HG03097 (cell line): ENCODE data around the gene TBL1X.
"Not testable (repeated sequence)": the region's sequence is repeated elsewhere in the genome, so short reads cannot be mapped to it uniquely, and the experiment has no call there.

Experiments
- ATAC-seq: cut with Tn5 transposase; IDR thresholded peaks from one replicate; pipeline ENCODE4 v1.9.1; 2021; ENCODE audit not compliant: unreplicated experiment, low FRiP score

TBL1X gene

DNA sequence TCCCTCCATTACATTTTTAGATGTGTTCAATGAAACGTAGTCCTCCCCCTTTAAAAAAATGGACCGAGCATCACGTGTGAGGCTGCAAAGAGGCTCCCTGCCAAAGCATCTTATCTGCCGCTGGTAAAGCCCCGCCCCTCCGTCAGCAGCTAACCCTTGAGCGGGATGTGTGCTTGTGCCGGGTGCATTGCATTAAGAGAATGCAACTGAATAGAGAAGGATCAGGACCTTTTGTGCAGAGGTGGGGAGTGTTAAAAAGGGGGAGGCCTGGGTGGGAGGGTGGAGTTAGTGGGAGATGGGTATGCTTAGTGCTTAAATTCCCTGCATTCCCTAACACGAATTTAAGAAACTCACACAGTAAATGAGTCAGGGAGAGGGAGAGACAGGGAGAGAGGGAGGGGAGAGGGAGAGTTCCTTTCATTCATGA, 66.0 kb downstream of the TBL1X start:
- ATAC-seq: no peak

DNA sequence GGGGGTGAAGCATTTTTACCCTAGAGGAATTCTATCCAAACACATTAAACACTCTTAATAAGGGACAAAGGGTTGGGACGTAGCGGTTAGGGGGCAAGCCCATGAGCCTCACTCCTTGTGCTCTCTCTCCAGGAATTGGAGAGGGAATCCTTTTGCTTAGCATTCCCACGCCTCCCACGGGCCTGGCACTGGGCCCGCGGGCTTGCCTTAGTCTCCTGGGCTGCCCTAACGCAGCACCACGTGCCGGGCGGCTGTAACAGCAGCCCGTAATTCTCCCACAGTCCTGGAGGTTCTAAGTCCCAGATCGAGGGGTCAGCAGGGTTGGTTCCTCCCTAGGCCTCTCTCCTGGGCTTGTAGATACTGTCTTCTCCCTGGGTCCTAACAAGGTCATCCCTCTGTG, 67.5 kb downstream of the TBL1X start:
- no peak for ATAC-seq

DNA sequence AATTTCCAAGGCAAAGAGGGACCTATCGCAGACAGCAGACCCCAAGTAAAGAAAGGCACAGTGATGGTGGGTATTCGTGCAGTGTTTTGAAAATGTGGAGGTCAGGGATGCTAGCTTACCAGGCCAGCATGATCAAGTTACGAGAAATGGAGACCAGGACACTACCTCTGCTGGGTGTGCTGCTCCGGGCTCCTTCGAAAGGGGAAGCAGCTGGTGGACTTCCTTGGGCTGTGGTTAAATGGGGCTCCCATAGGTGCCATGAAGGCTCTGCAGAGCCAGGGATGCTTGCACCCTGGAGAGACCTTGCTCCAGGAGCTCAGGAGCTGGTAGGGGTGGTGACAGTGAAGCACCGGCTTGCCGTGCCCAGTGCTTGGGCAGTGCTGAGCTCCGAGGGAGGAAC, 68.8 kb downstream of the TBL1X start:
- ATAC-seq: no peak

DNA sequence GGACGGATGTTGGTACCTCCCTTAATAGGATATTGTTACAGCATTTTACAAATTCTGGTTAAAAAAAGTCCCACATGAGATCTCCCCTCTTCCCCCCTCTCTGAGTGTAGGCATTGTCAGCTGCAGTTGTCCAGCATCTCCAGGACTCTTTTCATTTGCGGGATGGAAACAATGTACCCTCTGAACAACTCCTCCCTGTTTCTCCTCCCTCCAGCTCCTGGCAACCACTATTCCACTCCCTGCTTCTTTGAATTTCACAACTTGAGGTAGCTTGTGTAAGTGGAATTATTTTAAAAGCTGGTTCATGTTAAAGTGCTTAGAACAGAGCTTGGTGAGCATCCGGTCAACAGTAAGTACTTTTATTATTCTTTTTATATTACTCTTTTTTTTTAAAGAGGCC, 69.8 kb downstream of the TBL1X start:
- no peak for ATAC-seq

DNA sequence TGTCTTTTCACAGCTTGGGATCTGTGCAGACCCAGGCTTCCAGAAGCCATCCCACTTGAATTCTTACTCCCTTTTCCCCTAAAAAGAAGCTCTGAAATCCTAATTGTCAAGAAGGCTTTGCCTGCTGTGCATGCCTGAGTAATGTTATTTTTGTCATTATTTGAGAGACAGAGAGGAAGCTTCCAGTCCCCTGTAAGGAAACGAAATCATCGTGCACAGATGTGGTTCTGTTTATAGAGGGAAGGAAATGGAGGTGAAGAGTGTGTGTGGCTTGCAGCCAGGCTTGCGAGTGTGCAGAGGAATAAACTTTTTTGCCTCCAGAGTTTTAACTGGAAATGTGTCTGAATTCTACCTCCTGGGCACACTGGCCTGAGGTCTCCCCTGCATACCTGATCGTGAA, 70.2 kb downstream of the TBL1X start:
- ATAC-seq: no peak

DNA sequence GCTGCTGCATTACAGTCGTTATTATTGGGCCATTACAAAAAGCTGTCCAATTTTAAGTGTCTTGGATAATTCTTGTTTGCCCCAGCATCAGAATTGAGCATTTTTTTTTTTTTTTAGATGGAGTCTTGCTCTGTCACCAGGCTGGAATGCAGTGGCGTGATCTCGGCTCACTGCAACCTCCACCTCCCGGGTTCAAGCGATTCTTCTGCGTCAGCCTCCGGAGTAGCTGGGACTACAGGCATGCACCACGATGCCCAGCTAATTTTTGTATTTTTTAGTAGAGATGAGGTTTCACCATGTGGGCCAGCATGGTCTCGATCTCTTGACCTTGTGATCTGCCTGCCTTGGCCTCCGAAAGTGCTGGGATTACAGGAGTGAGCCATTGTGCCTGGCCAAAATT, 71.3 kb downstream of the TBL1X start:
- not testable (repeated sequence) for ATAC-seq

DNA sequence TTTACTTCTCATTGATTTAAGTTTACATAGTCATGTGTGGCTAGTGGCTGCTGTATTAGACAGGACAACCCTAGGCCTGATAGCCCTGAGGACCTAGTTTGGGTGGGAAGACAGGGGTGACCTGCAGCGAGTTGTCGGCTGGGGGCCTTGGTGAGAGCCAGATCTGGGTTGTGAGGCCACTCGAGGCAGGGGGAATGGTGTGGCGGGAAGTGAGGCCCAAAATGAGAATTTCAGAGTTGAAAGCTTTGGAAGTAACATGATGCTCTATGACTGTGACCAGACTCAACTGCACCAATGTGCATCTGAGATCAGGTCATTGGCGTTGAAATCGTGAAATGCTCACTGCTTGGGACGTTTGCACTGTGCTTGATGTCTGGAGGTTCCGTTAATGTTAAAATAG, 72.9 kb downstream of the TBL1X start:
- no peak for ATAC-seq

DNA sequence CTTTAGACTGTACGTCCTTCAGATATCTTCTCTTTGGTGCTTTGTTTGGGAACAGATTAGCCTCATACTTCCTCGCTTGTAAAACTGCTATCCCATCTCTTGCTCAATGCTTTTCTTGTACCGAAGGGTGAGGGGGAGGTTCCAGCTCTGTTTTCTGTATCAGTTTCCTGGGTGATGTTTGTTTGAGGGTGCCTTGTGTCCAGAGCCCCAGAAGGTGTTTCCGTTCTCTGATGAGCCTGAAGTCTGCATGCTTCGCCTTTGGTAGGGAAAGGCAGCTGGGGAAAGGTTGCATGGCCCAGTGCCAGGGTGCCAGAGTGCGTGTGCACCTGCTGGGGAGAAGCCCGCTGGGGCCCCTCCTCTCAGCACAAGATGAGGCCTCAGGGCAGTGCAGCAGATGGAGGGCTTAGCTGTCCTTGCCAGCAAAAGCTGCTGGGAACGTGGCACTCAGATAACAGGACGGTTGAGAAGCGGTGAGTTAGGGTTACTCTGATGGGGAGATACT, 73.7 kb downstream of the TBL1X start:
- no peak for ATAC-seq

DNA sequence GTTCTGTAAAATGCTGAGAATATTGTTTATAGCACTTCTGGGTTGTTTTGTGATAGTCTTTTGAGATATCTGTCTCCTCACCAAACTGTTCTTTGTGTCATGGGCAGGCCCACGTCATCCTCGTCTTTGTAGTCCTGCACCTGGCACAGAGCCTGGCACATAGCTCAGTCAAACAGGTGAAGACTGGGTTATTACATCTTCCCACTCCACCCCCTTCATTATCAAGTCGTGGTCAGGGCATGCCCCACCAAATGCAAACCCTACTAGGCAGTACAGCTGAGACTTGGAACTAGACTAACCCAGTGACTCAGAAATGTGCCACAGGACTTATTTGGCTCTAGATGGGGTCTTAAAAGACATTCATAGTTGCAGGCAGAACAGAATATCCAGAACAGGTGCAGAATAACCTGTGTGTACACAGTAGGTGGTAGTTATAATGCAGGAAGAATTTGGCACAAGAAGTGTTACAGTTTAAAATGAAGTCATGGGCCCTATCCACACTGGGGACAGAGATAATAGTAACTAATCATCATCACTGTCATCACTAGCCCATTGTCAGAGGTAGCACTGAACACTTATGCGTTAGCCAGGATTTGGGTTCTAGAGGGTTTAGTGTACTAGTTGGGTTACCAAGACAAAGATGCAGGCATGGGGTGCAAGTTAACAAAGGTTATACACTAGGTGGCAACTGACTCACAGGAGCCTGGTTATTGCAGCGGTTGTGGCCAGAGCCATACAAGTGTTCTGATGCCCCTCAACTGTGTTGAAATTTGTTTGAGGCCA, 74.9 kb downstream of the TBL1X start:
- ATAC-seq: no peak

DNA sequence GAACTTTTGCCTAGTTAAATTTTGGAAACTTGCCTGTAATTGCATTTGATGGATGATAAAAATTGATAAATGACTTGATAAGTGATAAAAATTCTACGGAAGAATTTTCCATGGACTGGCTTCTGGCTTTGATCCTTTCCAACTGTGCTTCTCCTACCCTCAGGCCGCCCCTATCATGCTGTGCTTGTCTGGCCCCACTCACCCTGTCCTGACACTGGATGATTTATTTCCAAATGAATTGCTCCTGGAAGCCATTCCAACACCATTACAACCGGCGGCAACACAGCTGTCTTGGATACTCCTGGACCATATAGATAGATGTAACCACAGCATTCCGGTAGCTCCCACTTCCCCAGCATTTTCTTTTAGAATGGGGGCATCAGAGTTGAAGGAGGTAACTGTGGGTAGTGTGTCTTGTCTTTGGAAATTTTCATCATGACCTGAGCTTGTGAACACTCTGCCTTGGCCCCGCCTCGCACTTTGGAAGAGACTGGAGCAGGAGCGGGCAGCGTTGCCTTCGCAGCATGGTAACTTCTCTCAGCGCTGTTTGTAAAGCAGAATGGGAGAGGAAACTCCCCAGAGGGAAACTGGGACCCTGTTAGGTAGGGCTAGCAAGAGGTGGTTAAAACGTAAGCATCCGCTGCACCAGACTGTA, 77.4 kb downstream of the TBL1X start:
- ATAC-seq: no peak

DNA sequence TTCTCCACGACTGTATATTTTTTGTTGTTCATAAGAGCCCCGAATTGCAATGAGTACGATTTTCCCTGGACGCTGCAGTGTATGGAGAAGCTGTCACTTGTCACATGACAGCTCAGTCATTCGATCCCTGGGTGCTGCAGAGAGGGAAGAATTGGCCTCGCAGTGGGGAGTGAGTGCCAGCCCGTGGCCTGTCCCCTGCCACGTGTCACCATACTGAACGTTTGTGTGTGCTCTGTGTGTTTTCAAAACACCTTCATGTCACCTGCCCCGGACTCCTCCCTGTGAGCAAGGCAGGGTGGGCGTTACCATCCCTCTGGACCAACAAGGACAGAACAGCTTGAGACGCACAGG, 77.9 kb downstream of the TBL1X start:
- no peak for ATAC-seq

DNA sequence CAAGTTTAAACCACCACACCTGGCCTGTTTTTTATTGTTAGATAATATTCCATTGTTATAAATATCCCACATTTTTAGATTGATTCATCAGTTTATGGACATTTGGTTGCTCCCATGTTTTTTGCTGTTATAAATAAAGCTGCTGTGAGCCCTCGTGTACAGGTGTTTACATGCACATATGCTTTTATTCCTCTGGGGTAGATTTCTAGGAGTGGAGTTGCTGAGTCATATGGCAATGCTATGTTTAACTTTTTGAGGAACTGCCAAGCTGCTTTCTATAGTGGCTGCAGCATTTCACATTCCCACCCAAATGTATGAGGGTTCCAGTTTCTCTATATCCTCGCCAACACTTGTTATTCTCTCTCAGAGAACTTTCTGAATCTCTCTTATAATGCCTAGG, 90.5 kb downstream of the TBL1X start:
- no peak for ATAC-seq

DNA sequence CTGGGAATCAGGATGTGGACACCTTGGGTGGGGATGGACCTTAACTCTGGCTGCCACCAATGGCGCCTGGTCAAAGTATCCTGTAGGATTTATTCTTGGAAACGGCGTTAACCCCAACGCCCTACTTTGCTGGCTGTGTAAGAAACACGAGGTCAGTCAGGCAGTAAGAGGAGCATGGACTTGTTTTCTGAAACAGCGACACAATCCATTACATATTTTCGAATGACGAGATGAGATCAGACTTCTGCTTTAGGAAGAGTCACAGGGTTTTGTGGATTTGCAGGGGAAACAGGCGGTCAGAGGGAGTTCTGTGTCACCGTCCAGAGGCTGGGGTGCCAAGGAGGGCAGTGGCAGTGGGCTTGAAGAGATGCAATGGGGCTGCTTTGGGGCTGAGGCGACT, 92.2 kb downstream of the TBL1X start:
- ATAC-seq: no peak

DNA sequence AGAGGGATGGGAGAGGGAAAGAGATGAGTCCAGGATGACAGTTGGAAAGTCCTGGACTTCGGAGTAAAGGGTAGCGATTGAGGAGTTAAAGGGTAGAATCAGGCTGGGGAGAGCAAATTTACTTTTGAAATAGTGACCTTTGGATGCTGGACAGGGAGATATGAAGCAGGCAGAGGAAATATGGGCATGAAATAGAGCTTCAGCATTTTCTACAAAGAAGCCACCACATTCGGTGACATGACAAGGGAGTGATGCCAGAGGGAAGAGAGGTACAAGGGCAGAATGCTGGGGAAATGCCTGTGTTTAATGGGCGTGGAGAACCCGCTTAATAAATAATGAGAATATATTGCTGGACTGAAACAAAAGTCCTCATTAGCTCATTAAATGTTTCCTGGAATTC, 92.7 kb downstream of the TBL1X start:
- ATAC-seq: no peak

DNA sequence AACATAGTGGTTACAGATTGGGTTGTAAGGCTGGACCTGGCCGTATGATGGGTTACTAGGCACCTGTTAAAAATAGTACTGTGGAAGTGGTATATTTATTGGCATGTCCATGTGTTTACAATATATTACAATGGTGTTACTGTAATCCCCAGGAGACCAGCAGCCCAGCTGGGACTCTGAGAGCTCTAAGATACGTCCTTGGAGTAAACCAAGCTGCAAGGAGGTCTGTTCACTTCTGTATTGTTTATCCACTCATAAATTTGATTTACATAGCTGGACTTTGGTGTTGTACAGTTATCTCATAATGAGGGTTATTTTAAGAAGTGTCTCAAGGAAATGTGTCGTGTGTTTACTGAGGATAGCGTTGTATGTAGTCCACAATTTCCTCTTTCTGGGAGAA, 93.8 kb downstream of the TBL1X start:
- no peak for ATAC-seq

DNA sequence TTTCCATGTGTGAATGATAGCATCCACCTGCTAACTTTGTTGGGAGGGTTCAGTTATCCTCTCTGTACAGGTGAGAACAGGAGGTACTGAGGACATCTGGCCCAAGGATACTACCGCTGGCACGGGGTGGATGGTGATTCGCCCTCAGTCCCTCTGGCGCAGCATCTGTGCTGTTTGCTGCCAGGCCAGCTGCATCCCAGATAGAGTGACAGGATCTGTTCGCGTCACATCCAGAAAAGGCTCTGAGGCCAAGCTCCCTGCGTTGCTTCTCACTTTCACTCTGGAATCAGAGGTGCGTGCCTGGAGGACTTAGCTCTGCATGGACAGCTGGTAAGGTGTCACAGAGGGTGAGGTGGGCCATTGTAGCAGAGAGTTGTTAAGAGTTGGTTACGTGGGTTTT, 95.4 kb downstream of the TBL1X start:
- no peak for ATAC-seq

DNA sequence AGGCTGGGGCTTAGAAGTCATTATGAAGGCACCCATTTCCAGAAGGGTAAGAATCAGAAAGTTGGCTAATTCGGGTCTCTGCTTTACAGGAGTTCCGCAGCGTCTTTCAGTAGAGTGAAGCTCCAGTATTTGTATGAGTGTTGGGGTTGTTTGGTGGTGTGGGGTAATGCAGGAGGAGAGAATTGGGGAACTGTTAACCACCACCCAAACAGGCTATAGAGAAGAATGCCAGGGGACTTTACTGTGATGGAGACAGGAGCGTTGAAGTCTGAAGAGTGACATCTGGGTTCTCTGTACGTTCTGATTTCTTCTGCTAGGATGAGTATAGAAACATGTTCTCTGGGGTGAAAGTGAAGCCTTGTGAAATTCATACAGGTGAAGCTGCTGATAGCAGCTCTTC, 96.3 kb downstream of the TBL1X start:
- ATAC-seq: no peak

DNA sequence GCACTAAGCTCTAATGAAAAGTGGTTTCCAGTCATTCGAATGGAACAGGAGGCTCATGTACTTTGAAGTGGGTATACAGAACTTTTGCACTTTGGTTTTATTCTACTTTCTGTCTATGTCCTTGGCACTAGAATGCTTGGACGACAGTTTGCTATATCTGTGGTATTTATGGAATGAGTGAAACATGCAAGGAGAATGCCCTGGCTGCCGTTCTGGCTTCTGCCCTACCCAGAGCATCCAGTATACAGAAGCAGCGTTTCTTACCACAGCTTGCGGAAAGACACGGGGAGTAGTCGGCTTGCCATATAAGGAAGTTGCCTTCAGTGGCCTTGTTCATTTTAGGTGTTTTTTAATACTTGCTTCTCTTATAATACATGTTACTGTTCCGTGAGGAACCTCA, 98.0 kb downstream of the TBL1X start:
- ATAC-seq: no peak

DNA sequence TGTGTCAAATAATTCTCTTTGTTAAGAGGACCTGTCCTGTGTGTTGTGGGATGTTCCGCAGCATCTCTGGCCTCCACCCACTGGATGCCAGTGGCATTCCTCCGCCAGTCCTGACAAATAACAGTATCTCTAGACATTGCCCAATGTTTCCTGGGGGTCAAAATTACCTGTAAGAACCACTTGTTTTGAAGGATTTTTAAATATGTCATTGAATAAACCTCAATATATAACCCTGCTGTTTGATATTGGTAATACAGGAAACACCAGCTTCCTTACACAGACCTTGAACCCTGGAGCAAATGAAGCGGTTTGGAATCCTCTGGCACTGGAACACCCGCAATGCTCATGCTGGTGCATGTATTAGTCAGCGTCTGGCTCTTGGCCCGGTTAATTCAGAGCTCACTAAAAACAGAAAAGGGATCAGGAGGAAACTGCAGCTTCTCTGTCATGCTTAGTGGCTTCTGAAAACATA, 101.3 kb downstream of the TBL1X start:
- ATAC-seq: no peak

DNA sequence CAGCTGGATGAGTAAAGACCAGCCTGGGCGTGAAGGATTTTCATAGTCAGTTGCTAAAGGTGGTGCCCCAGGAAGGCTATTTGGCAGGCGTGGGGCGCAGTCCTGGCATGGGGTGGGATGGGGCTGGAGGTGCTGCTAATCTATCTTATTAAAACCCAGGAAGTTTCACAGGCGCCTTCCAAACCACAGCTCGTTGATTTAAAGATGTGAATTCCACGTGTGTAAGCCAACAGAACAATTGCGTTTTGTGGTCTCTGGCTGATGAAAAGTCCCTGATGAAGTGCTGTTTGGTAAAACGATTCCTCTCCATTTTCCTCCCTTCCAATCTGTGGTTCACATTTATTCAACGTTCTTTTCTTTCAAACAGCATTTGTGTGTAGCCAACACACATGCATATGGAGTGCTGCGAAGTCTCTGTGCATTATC, 105.0 kb downstream of the TBL1X start:
- ATAC-seq: no peak

DNA sequence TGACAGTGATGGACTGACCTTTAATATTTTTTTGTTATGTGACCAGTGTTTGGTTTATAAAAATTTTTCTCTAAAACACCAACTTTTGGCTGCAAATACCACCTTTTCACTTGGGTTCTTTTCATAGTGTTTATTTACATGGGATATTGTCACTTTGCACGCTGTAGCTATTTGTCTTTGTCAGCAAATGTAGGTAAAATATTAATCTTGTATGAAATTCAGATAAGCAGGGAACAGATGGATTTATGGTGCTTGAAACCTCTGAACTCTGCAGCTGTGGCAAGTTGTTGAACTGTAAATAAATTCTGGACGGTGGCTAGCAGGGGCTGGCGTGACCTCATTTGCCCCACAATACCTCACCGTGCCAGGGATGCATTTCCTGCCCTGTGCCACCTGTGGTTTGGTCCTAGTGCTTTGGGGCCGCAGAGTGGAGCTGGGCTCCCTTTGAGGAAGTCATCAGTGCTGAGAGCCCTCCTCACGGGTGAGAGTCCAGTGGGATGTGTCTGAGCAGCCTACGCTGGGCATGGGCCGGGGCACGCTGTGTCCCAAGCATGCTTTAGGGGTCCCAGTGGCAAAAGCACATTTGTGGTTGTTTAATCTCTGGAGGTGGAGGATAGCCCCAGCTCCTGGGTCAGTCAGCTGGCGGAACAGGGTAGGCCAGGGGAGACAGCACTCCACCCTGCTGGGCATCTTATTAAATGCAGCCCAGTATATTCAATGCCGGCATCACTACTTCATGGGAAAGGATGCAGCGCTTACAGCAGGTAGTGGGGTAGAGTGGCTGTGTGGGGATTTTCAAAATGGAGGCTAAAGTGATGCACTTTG, 108.6 kb downstream of the TBL1X start:
- no peak for ATAC-seq
